HepG2 (cell line): ENCODE results near the gene ESR2. TPM values are rescaled to one million over a fixed set of nuclear protein-coding genes. Genes with fewer than 3 reads are reported as not detected.

ENCODE experiments used
- ARNT ChIP-seq: fragments of 450-650 bp; IDR thresholded peaks from 2 replicates; pipeline ENCODE4 v1.6.1; 2017
- CEBPG ChIP-seq: IDR thresholded peaks from 2 replicates; pipeline ENCODE4 v1.6.1; 2016
- GATAD1 ChIP-seq: IDR thresholded peaks from 2 replicates; pipeline ENCODE4 v1.6.1; 2016; ENCODE audit warnings: missing genetic modification reagents, missing compliant biosample characterization
- HNRNPLL ChIP-seq: fragments of 200-400 bp; formaldehyde crosslinking; IDR thresholded peaks from 2 replicates; pipeline ENCODE4 v1.6.1; 2017; ENCODE audit warnings: mild to moderate bottlenecking, low read depth, low read length; ENCODE audit not compliant: poor library complexity, severe bottlenecking
- KDM1A ChIP-seq: IDR thresholded peaks from 2 replicates; pipeline ENCODE4 v1.6.1; 2016; ENCODE audit warnings: missing compliant biosample characterization
- NRL ChIP-seq: sonication (generic); formaldehyde crosslinking; IDR thresholded peaks from 2 replicates; pipeline ENCODE4 v1.5.0; 2020; ENCODE audit warnings: missing genetic modification reagents, mild to moderate bottlenecking, moderate library complexity, borderline replicate concordance
- POLR2G ChIP-seq: fragments of 200-400 bp; formaldehyde crosslinking; IDR thresholded peaks from 2 replicates; pipeline ENCODE4 v1.6.1; 2018; ENCODE audit warnings: mild to moderate bottlenecking, low read depth, low read length, moderate library complexity
- SAP130 ChIP-seq: IDR thresholded peaks from 2 replicates; pipeline ENCODE4 v1.6.1; 2016; ENCODE audit warnings: low read depth
- TEAD3 ChIP-seq: optimal IDR thresholded peaks from 2 replicates; pipeline ENCODE3; 2016; ENCODE audit warnings: borderline replicate concordance
- ZNF143 ChIP-seq: sonication (generic); formaldehyde crosslinking; IDR thresholded peaks from 2 replicates; pipeline ENCODE4 v1.4.0; 2020; ENCODE audit warnings: missing genetic modification reagents
- ZNF558 ChIP-seq: sonication (generic); formaldehyde crosslinking; IDR thresholded peaks from 2 replicates; pipeline ENCODE4 v1.9.0; 2022; ENCODE audit warnings: mild to moderate bottlenecking, missing genetic modification reagents, borderline replicate concordance
- polyA plus RNA-seq, 8 experiments: library from polyadenylated mRNA; depleted of rRNA in 3 of 8; stranded (reverse) in 7 of 8; unstranded in 1 of 8; fragments of >200 nt; fragmentation: Illumina TruSeq in 4 of 8; extraction: Trizol in 4 of 8; gene quantifications; 2 replicates each; pipeline versions ENCODE4 v1.2.1 to v1.2.3, GENCODE V29; 2011 to 2016; ENCODE audit warnings: low read depth in 4 of 8, missing spikeins in 1 of 8, mixed read lengths in 1 of 8; ENCODE audit not compliant: insufficient read depth in 1 of 8
- total RNA-seq, 5 experiments: library from RNA; depleted of rRNA; stranded (reverse); fragments of >200 nt; fragmentation: Illumina TruSeq; extraction: Trizol; gene quantifications; 2 replicates each; pipeline ENCODE4 v1.2.3, GENCODE V29; 2016; ENCODE audit warnings: low read depth in 1 of 5
- TF ChIP-seq, protein P1 (sequence below): fragments of 450-650 bp; IDR thresholded peaks from 2 replicates; pipeline ENCODE4 v1.6.1; 2017; ENCODE audit warnings: mild to moderate bottlenecking
- TF ChIP-seq, protein P2 (sequence below): sonication (generic); formaldehyde crosslinking; IDR thresholded peaks from 2 replicates; pipeline ENCODE4 v1.8.0; 2022; ENCODE audit warnings: mild to moderate bottlenecking, missing genetic modification reagents; ENCODE audit not compliant: insufficient replicate concordance
- TF ChIP-seq, protein P3 (sequence below): sonication (generic); formaldehyde crosslinking; IDR thresholded peaks from 2 replicates; pipeline ENCODE4 v1.4.0; 2020; ENCODE audit warnings: missing genetic modification reagents, borderline replicate concordance
- TF ChIP-seq, protein P4 (sequence below): sonication (generic); formaldehyde crosslinking; IDR thresholded peaks from 2 replicates; pipeline ENCODE4 v1.9.0; 2021; ENCODE audit warnings: mild to moderate bottlenecking, missing genetic modification reagents
- TF ChIP-seq, protein P5 (sequence below): sonication (generic); formaldehyde crosslinking; IDR thresholded peaks from 2 replicates; pipeline ENCODE4 v1.8.1; 2023; ENCODE audit warnings: missing genetic modification reagents, mild to moderate bottlenecking, borderline replicate concordance

Gene ESR2
- total and polyA plus RNA-seq, 2 of the 13 experiments (the other 11 are each of a cell fraction or from before 2014, with no cell fraction given): 0.01 to 0.04 TPM

DNA sequence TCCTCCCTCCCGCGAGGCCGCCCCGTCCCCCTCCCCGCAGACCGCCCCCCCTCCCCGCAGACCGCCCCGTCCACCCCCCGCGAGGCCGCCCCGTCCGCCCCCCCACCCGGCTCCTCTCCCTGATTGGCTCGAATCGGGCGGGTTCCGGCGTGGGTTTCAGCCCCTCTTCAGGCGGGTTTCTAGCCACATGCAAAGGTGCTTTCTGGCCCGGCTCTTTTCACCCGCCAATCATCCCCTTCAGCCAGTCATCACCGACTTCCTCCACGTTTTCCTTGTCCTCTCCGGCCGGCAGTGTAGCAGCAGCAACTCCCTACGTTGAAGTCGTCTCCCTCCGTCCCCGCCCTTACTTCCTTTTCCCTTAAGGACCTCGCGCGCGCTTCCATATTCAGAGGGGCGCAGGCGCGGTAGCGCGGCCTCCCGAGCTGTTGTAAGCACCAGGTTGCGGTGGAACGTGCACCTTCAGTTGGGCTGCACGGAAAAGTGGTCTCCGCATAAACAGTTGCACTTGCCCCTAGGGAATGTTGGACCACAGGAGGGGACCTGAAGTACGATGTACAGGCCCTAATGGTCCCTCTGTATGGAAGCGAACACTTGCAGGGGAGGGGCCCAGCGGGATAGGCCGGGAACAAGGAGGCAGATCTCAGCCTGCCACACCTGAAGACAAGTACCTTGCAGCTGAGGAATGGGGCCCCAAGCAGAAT, 44.6 kb upstream of the ESR2 start (continued):
- TF ChIP-seq, protein P1, sequence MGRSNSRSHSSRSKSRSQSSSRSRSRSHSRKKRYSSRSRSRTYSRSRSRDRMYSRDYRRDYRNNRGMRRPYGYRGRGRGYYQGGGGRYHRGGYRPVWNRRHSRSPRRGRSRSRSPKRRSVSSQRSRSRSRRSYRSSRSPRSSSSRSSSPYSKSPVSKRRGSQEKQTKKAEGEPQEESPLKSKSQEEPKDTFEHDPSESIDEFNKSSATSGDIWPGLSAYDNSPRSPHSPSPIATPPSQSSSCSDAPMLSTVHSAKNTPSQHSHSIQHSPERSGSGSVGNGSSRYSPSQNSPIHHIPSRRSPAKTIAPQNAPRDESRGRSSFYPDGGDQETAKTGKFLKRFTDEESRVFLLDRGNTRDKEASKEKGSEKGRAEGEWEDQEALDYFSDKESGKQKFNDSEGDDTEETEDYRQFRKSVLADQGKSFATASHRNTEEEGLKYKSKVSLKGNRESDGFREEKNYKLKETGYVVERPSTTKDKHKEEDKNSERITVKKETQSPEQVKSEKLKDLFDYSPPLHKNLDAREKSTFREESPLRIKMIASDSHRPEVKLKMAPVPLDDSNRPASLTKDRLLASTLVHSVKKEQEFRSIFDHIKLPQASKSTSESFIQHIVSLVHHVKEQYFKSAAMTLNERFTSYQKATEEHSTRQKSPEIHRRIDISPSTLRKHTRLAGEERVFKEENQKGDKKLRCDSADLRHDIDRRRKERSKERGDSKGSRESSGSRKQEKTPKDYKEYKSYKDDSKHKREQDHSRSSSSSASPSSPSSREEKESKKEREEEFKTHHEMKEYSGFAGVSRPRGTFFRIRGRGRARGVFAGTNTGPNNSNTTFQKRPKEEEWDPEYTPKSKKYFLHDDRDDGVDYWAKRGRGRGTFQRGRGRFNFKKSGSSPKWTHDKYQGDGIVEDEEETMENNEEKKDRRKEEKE: no peak
- TF ChIP-seq ARNT: no peak
- peak; percentile 54 for TF ChIP-seq HNRNPLL
- no peak for TF ChIP-seq ZNF143 (CRISPR knock-in tag)
- TF ChIP-seq NRL: no peak
- TF ChIP-seq, protein P2, sequence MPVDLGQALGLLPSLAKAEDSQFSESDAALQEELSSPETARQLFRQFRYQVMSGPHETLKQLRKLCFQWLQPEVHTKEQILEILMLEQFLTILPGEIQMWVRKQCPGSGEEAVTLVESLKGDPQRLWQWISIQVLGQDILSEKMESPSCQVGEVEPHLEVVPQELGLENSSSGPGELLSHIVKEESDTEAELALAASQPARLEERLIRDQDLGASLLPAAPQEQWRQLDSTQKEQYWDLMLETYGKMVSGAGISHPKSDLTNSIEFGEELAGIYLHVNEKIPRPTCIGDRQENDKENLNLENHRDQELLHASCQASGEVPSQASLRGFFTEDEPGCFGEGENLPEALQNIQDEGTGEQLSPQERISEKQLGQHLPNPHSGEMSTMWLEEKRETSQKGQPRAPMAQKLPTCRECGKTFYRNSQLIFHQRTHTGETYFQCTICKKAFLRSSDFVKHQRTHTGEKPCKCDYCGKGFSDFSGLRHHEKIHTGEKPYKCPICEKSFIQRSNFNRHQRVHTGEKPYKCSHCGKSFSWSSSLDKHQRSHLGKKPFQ: no peak
- TF ChIP-seq, protein P3, sequence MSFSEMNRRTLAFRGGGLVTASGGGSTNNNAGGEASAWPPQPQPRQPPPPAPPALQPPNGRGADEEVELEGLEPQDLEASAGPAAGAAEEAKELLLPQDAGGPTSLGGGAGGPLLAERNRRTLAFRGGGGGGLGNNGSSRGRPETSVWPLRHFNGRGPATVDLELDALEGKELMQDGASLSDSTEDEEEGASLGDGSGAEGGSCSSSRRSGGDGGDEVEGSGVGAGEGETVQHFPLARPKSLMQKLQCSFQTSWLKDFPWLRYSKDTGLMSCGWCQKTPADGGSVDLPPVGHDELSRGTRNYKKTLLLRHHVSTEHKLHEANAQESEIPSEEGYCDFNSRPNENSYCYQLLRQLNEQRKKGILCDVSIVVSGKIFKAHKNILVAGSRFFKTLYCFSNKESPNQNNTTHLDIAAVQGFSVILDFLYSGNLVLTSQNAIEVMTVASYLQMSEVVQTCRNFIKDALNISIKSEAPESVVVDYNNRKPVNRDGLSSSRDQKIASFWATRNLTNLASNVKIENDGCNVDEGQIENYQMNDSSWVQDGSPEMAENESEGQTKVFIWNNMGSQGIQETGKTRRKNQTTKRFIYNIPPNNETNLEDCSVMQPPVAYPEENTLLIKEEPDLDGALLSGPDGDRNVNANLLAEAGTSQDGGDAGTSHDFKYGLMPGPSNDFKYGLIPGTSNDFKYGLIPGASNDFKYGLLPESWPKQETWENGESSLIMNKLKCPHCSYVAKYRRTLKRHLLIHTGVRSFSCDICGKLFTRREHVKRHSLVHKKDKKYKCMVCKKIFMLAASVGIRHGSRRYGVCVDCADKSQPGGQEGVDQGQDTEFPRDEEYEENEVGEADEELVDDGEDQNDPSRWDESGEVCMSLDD: no peak
- TF ChIP-seq TEAD3 (CRISPR knock-in tag): peak; percentile 13
- peak; percentile 88 for TF ChIP-seq POLR2G
- peak; percentile 65; the same call in 1 of the 2 replicates for TF ChIP-seq SAP130 (CRISPR knock-in tag)
- TF ChIP-seq GATAD1 (CRISPR knock-in tag): peak; percentile 56
- TF ChIP-seq, protein P4, sequence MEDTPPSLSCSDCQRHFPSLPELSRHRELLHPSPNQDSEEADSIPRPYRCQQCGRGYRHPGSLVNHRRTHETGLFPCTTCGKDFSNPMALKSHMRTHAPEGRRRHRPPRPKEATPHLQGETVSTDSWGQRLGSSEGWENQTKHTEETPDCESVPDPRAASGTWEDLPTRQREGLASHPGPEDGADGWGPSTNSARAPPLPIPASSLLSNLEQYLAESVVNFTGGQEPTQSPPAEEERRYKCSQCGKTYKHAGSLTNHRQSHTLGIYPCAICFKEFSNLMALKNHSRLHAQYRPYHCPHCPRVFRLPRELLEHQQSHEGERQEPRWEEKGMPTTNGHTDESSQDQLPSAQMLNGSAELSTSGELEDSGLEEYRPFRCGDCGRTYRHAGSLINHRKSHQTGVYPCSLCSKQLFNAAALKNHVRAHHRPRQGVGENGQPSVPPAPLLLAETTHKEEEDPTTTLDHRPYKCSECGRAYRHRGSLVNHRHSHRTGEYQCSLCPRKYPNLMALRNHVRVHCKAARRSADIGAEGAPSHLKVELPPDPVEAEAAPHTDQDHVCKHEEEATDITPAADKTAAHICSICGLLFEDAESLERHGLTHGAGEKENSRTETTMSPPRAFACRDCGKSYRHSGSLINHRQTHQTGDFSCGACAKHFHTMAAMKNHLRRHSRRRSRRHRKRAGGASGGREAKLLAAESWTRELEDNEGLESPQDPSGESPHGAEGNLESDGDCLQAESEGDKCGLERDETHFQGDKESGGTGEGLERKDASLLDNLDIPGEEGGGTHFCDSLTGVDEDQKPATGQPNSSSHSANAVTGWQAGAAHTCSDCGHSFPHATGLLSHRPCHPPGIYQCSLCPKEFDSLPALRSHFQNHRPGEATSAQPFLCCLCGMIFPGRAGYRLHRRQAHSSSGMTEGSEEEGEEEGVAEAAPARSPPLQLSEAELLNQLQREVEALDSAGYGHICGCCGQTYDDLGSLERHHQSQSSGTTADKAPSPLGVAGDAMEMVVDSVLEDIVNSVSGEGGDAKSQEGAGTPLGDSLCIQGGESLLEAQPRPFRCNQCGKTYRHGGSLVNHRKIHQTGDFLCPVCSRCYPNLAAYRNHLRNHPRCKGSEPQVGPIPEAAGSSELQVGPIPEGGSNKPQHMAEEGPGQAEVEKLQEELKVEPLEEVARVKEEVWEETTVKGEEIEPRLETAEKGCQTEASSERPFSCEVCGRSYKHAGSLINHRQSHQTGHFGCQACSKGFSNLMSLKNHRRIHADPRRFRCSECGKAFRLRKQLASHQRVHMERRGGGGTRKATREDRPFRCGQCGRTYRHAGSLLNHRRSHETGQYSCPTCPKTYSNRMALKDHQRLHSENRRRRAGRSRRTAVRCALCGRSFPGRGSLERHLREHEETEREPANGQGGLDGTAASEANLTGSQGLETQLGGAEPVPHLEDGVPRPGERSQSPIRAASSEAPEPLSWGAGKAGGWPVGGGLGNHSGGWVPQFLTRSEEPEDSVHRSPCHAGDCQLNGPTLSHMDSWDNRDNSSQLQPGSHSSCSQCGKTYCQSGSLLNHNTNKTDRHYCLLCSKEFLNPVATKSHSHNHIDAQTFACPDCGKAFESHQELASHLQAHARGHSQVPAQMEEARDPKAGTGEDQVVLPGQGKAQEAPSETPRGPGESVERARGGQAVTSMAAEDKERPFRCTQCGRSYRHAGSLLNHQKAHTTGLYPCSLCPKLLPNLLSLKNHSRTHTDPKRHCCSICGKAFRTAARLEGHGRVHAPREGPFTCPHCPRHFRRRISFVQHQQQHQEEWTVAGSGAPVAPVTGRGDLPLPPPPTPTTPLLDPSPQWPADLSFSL (CRISPR knock-in tag): no peak
- no peak for TF ChIP-seq ZNF558 (CRISPR knock-in tag)
- TF ChIP-seq CEBPG (CRISPR knock-in tag): no peak
- TF ChIP-seq, protein P5, sequence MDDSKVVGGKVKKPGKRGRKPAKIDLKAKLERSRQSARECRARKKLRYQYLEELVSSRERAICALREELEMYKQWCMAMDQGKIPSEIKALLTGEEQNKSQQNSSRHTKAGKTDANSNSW (CRISPR knock-in tag): no peak
- TF ChIP-seq KDM1A (CRISPR knock-in tag): no peak
